Middle frontal gyrus (tissue), 1 donor: ENCODE results near the gene KLF3.

Experiments
- DNase-seq: peaks from one replicate; pipeline ENCODE4 v3.0.0-alpha.2; 2015; ENCODE audit warnings: low spot score; ENCODE audit errors: extremely low spot score

KLF3 gene

DNA sequence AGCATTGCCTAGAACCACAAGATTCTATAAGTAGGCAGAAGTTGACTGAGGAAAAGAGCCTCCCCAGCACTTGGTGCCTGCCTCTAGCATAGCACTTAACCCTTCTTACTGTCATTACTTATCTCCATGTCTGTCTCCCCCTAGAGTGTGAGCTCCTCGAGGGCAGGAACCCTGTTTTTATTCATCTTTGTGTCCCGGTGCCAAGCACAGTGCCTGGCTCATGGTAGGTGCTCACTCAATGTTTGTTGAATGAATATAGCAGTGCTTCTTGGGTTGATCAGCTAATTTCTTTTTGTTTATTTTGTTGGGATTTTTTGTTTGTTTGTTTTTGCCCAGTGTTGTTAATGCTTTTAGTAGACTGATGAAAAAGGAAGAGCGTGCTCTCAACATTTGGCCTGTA is 30.3 kb downstream of the KLF3 start:
- DNase-seq: no peak

GRCh38 chr4:38695809-38696208 is 31.8 kb downstream of the KLF3 start:
- no peak for DNase-seq

DNA sequence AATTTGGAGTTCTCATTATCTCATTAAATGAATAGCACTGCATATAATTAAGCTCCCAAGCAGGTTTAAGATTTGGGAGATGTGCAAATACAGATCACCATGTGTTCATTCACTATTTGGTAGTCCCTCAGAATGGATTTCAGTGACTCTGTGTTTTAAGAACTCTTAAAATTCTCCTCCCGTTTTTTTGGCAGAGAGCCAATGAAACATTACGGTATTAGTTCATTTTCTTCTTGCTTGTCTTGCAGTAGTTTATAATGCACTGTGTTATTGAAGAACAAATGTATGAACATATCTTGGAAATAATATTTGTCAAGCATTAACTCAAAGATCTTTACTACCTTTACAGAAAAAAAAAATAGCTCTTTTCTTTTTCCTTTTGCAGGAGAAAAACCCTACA is 32.7 kb downstream of the KLF3 start:
- DNase-seq: no peak

DNA sequence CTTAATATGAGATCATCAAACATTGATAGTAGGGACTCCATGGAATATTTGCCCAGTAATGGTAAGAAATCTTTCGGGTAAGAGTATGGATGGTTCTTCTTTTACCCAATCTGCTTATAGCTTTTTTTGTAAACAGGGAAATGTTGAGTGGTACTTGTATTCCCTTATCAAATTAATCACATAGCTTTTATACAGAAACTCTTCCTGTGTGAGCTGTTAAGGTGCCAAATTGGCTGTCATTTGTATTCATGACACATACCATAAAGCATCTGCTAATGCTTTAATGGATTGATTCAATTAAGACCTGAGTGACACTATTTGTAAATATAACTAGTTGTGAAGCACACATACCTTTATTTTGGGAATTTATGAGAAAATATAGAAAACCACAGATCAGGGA is 34.2 kb downstream of the KLF3 start:
- DNase-seq: no peak

DNA sequence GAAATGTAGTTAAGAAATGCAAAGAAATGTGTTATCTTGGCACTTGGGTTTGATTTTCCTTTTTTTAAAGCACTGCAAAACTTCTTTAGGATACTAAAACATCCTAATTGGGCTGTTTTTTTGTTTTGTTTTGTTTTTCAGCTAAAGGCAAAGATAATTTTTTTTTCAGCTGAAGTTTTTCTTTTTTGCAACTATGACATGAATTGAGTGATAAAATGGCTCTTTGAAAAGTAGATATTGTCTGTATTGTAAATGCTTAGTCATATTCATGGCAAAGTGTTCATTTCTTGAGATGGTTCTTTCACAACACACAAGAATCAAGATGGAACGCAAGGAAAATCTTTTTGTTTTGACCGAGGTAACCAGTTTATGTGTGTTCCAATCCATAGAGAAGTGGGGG is 35.1 kb downstream of the KLF3 start:
- no peak for DNase-seq

GRCh38 chr4:38703635-38704034 is 39.6 kb downstream of the KLF3 start:
- no peak for DNase-seq

GRCh38 chr4:38704622-38705154 is 40.7 kb downstream of the KLF3 start:
- no peak for DNase-seq

DNA sequence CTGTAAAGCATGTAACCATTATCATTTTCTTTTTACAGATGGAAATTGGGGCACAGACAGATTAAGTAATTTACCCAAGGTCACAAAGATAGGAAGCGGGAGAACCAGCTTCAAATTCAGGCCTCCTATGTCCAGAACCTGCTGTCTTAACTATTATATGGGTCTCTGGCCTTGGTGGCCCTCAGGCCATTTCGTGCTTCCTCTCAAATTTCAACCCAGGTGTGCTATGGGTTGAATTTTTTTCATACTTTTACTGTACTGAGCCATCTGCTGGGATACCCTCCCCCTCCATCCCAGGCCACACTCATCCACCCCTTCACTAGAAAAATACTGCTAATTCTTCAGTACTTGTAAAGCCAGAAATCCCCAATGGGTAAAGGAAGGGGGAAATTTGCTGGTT is 42.3 kb downstream of the KLF3 start:
- DNase-seq: no peak

GRCh38 chr4:38710053-38710452 is 46.1 kb downstream of the KLF3 start:
- no peak for DNase-seq

GRCh38 chr4:38711066-38711465 is 47.1 kb downstream of the KLF3 start:
- no peak for DNase-seq

GRCh38 chr4:38715050-38715449 is 51.1 kb downstream of the KLF3 start:
- DNase-seq: no peak

DNA sequence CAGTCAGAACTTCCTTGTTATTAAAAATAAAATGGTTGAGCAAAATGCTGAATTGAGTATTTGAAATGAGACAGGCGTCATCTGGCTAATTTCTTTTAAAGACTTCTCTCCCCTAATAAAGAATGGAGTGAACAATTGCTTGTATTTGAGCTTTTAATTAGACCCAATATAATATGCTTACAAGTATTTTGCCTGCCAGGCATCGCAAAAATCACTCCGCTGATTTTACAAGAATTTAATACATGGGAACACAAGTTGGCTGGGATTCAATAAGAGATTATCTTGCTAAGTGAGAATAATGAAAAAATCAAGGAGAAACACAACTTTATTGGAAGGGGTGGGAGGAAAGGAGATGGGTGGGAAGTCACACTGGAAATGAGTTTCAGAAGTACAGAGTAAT is 52.3 kb downstream of the KLF3 start:
- no peak for DNase-seq

GRCh38 chr4:38717604-38718003 is 53.6 kb downstream of the KLF3 start:
- no peak for DNase-seq

GRCh38 chr4:38723114-38723513 is 59.1 kb downstream of the KLF3 start:
- no peak for DNase-seq

GRCh38 chr4:38723726-38724474 is 59.9 kb downstream of the KLF3 start:
- DNase-seq: no peak

GRCh38 chr4:38724475-38724808 is 60.4 kb downstream of the KLF3 start:
- DNase-seq: no peak

DNA sequence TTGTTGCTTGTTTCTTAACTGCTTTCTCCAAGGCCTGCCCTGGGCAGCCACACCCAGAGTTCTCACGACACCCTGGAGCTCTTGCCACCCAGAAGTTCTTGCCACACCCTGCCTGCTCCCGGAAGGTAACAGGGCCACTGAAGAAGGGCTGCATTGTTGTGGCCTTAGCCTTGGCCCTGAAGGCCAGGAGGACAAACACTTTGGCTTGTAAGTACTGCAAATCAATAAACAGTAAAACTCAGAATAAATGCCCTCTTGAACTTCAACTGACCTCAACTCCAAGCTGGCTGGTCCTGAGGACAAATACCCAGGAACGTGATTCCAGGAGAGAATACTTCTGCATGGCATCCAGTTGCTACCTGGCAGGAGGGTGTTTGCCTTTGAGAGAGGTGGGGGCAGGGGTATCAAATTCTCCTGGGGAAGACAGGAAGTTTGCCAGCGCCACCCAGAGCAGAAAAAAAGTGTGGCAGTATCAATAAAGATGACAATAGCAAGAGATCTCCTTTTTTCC is 64.7 kb downstream of the KLF3 start:
- no peak for DNase-seq

DNA sequence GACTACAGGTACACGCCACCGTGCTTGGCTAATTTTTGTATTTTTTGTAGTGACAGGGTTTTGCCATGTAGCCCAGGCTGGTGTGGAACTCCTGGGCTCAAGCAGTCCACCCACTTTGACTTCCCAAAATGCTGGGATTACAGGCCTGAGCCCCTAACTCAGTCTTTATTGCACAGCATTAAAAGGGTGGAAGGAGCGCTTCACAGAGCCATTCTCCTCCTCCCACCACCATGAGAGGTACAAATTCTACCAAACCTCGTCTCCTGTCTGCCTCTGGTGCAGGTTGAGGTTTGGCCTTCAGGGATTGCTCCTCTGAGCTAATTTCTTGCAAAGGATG is 66.5 kb downstream of the KLF3 start:
- DNase-seq: no peak

- DNase-seq: no peak
Measured at GRCh38 chr4:38730830-38731646, 67.0 kb downstream of the KLF3 start.

GRCh38 chr4:38733663-38734062 is 69.7 kb downstream of the KLF3 start:
- no peak for DNase-seq

GRCh38 chr4:38734446-38734845 is 70.4 kb downstream of the KLF3 start:
- DNase-seq: no peak

DNA sequence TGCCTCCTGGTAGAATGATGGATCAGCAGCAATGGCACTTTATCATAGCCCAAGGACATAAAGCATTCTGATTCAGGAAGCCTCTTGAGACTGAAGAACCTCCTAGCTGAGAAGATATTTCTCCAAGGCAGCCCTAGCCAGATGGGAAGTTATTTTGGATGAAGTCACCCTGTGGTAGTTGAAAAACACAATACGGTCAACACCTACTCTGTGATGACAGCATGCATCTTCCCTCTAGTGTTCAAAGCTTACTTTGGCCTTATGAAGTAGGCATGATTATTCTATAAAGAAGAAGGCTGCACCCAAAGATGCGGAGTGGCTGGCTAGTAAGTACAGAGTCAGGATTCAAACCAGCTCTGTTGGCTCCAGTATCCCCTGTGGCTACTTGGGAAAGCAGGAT is 70.9 kb downstream of the KLF3 start:
- no peak for DNase-seq

- no peak for DNase-seq
Measured at GRCh38 chr4:38735870-38736269, 71.9 kb downstream of the KLF3 start.
